Fibroblast of lung (primary cell): ENCODE results near the gene TOP1. TPM values are rescaled to one million over a fixed set of nuclear protein-coding genes. Genes with fewer than 3 reads are reported as not detected.
A peak's percentile ranks its signal among the peaks of the same experiment; 100 is the strongest.

ENCODE experiments used
- DNase-seq, 2 donors: peaks; one replicate each; pipeline versions ENCODE4 v3.0.0 to v3.0.0-alpha.2; 2010; ENCODE audit warnings: low read depth in 2 of 2
- H2AFZ ChIP-seq: 2 replicates; pipeline ENCODE4 v1.5.1; 2012; ENCODE audit warnings: low read length, control low read depth, inconsistent platforms
- H3K27ac ChIP-seq: 2 replicates; pipeline ENCODE4 v1.5.1; 2011; ENCODE audit warnings: low read length, control low read depth; ENCODE audit not compliant: insufficient read depth
- H3K27me3 ChIP-seq: 2 replicates; pipeline ENCODE4 v1.5.1; 2011; ENCODE audit warnings: mild to moderate bottlenecking, low read length; ENCODE audit not compliant: control insufficient read depth, insufficient read depth
- H3K36me3 ChIP-seq: 2 replicates; pipeline ENCODE4 v1.5.1; 2011; ENCODE audit warnings: low read length; ENCODE audit not compliant: control insufficient read depth, insufficient read depth
- H3K4me1 ChIP-seq: 2 replicates; pipeline ENCODE4 v1.5.1; 2011; ENCODE audit warnings: low read length; ENCODE audit not compliant: control insufficient read depth, insufficient read depth; ENCODE audit errors: extremely low read depth
- H3K4me2 ChIP-seq: 2 replicates; pipeline ENCODE4 v1.5.1; 2011; ENCODE audit warnings: low read length, control low read depth; ENCODE audit not compliant: insufficient read depth; ENCODE audit errors: extremely low read depth
- H3K4me3 ChIP-seq, 4 experiments: fragments of 200-600 bp in 1 of 4; sonication (generic) in 1 of 4; replicated peaks in 1 of 4; 2 replicates each; pipeline ENCODE4 v1.5.1; 2011 to 2016; ENCODE audit warnings: low read length in 4 of 4, low read depth in 3 of 4, mild to moderate bottlenecking in 3 of 4, control low read depth in 2 of 4, inconsistent platforms in 1 of 4, mixed read lengths in 1 of 4; ENCODE audit not compliant: insufficient read depth in 1 of 4; ENCODE audit errors: control extremely low read depth in 1 of 4
- H3K79me2 ChIP-seq: 2 replicates; pipeline ENCODE4 v1.5.1; 2012; ENCODE audit warnings: mild to moderate bottlenecking, low read length, inconsistent platforms; ENCODE audit not compliant: control insufficient read depth, insufficient read depth
- H3K9ac ChIP-seq: 2 replicates; pipeline ENCODE4 v1.5.1; 2011; ENCODE audit warnings: mild to moderate bottlenecking, low read length, control low read depth; ENCODE audit not compliant: insufficient read depth
- H3K9me3 ChIP-seq: 2 replicates; pipeline ENCODE4 v1.5.1; 2012; ENCODE audit warnings: low read depth, low read length; ENCODE audit not compliant: control insufficient read depth, insufficient read depth
- H4K20me1 ChIP-seq: 2 replicates; pipeline ENCODE4 v1.5.1; 2011; ENCODE audit warnings: low read length; ENCODE audit not compliant: control insufficient read depth, insufficient read depth; ENCODE audit errors: extremely low read depth
- CTCF ChIP-seq, 2 donors: IDR thresholded peaks in 1 of 2; conservative IDR thresholded peaks in 1 of 2; 1 replicate in 1 of 2; 2 replicates in 1 of 2; pipeline ENCODE4 v1.5.1; 2011 to 2012; ENCODE audit warnings: low read length in 2 of 2, control low read depth in 1 of 2, inconsistent platforms in 1 of 2, low read depth in 1 of 2, mild to moderate bottlenecking in 1 of 2
- EZH2 ChIP-seq: IDR thresholded peaks from 2 replicates; pipeline ENCODE4 v1.5.1; 2012; ENCODE audit warnings: low read length, control low read depth, mild to moderate bottlenecking; ENCODE audit errors: missing control alignments
- polyA plus RNA-seq, 2 donors: library from polyadenylated mRNA; depleted of rRNA in 1 of 2; stranded (reverse) in 1 of 2; unstranded in 1 of 2; fragments of >200 nt; gene quantifications; 2 replicates each; pipeline ENCODE4 v1.2.1, GENCODE V29; 2011 to 2012; ENCODE audit warnings: missing spikeins in 1 of 2
- total RNA-seq: library from RNA; depleted of rRNA; stranded (reverse); fragments of >200 nt; gene quantifications from 2 replicates; pipeline ENCODE4 v1.2.1, GENCODE V29; 2014

TOP1 gene
- total and polyA plus RNA-seq, 2 donors (not counting 1 experiment from before 2014, with no cell fraction given): 18.4 to 35.3 TPM

GRCh38 chr20:41173161-41173721 lies 144.6 kb downstream of the TOP1 start:
- Histone ChIP-seq H3K27me3 (no peaks in the 10 kb centered on the region), H3K4me3 (no peak overlapping the region), H3K9me3 (no peaks in the 10 kb centered on the region), H3K79me2 (peaks cover 3% of the 10 kb centered on the region), H4K20me1 (no peaks in the 10 kb centered on the region), H3K4me2 (no peak overlapping the region), H3K27ac (peak overlapping the region; percentile 9), H3K9ac (no peak overlapping the region), H3K4me1 (peaks cover 23% of the 10 kb centered on the region), H2AFZ (no peak overlapping the region), H3K36me3 (peaks cover 21% of the 10 kb centered on the region)
- TF ChIP-seq CTCF (conservative IDR thresholded peaks at IDR 0.05 in 1 of 2, IDR thresholded peaks at IDR 0.05 in 1 of 2; ENCODE audit: low read depth in 1 of 2, low read length in 2 of 2): peak; percentile 92 to 94
- TF ChIP-seq EZH2: no peak
- DNase-seq: peak; percentile 52 to 95

GRCh38 chr20:41173791-41174341 lies 145.2 kb downstream of the TOP1 start:
- Histone ChIP-seq H3K27me3 (no peaks in the 10 kb centered on the region), H3K9ac (no peak overlapping the region), H3K4me3 (no peak overlapping the region), H3K36me3 (peaks cover 19% of the 10 kb centered on the region), H3K79me2 (peaks cover 6% of the 10 kb centered on the region), H3K4me2 (no peak overlapping the region), H3K9me3 (no peaks in the 10 kb centered on the region), H2AFZ (no peak overlapping the region), H3K4me1 (peaks cover 27% of the 10 kb centered on the region), H3K27ac (peak overlapping the region; percentile 9), H4K20me1 (no peaks in the 10 kb centered on the region)
- no peak for TF ChIP-seq CTCF (conservative IDR thresholded peaks at IDR 0.05 in 1 of 2, IDR thresholded peaks at IDR 0.05 in 1 of 2; ENCODE audit: low read depth in 1 of 2, low read length in 2 of 2)
- TF ChIP-seq EZH2: no peak
- no peak for DNase-seq

Other genes starting within 250 kb of the TOP1 start
- gene PLCG1, start 108.7 kb downstream of the TOP1 start, total RNA-seq: 63.9 and 86.2 TPM in 2 replicates
- 24.5 and 27.6 TPM in 2 replicates for gene PLCG1, start 108.7 kb downstream of the TOP1 start, polyA plus RNA-seq